GM19455 (cell line): Measurements from ENCODE around the gene TNNI3K.

Experiments used
- ATAC-seq: cut with Tn5 transposase; IDR thresholded peaks from one replicate; pipeline ENCODE4 v1.9.1; 2021; ENCODE audit not compliant: unreplicated experiment

Gene TNNI3K

GRCh38 chr1:74314438-74314837 is 79.3 kb downstream of the TNNI3K start:
- no peak for ATAC-seq

- ATAC-seq: no peak
Measured at GRCh38 chr1:74316302-74316701, 81.1 kb downstream of the TNNI3K start.

- no peak for ATAC-seq
Measured at GRCh38 chr1:74317663-74318062, 82.5 kb downstream of the TNNI3K start.

- no peak for ATAC-seq
Measured at GRCh38 chr1:74323937-74324473, 88.8 kb downstream of the TNNI3K start.

GRCh38 chr1:74324684-74325448 is 89.7 kb downstream of the TNNI3K start:
- no peak for ATAC-seq

- no peak for ATAC-seq
Measured at GRCh38 chr1:74328851-74329250, 93.7 kb downstream of the TNNI3K start.

- no peak for ATAC-seq
Measured at GRCh38 chr1:74333244-74333643, 98.1 kb downstream of the TNNI3K start.

GRCh38 chr1:74334147-74334546 is 99.0 kb downstream of the TNNI3K start:
- ATAC-seq: no peak

GRCh38 chr1:74340656-74341055 is 105.5 kb downstream of the TNNI3K start:
- ATAC-seq: no peak

- ATAC-seq: no peak
Measured at GRCh38 chr1:74341702-74342339, 106.6 kb downstream of the TNNI3K start.

- no peak for ATAC-seq
Measured at GRCh38 chr1:74343216-74343615, 108.0 kb downstream of the TNNI3K start.

- no peak for ATAC-seq
Measured at GRCh38 chr1:74344387-74344786, 109.2 kb downstream of the TNNI3K start.

GRCh38 chr1:74356493-74356892 is 121.3 kb downstream of the TNNI3K start:
- ATAC-seq: no peak

- ATAC-seq: no peak
Measured at GRCh38 chr1:74357150-74357549, 122.0 kb downstream of the TNNI3K start.

GRCh38 chr1:74357756-74358155 is 122.6 kb downstream of the TNNI3K start:
- no peak for ATAC-seq

GRCh38 chr1:74362691-74363090 is 127.5 kb downstream of the TNNI3K start:
- no peak for ATAC-seq

GRCh38 chr1:74363220-74363619 is 128.0 kb downstream of the TNNI3K start:
- ATAC-seq: no peak

- no peak for ATAC-seq
Measured at GRCh38 chr1:74367175-74367813, 132.1 kb downstream of the TNNI3K start.

- ATAC-seq: no peak
Measured at GRCh38 chr1:74368335-74368734, 133.1 kb downstream of the TNNI3K start.

- ATAC-seq: no peak
Measured at GRCh38 chr1:74375376-74375775, 140.2 kb downstream of the TNNI3K start.

GRCh38 chr1:74380252-74380651 is 145.1 kb downstream of the TNNI3K start:
- no peak for ATAC-seq

- no peak for ATAC-seq
Measured at GRCh38 chr1:74388855-74389254, 153.7 kb downstream of the TNNI3K start.
